Esophagus squamous epithelium (tissue), 4 donors: Measurements from ENCODE around the gene EGFL6.

Experiments
- POLR2A ChIP-seq, 4 donors: fragments of 450-650 bp; IDR thresholded peaks; one replicate each; pipeline ENCODE4 v1.6.1; 2017; ENCODE audit warnings: antibody characterized with exemption in 4 of 4, mild to moderate bottlenecking in 4 of 4, moderate library complexity in 3 of 4
- TF ChIP-seq, protein P1 (sequence below), 6 experiments: fragments of 450-650 bp in 4 of 6; fragments of 200-600 bp in 2 of 6; sonication (generic) in 2 of 6; IDR thresholded peaks; one replicate each; pipeline ENCODE4 v1.5.1; 2016 to 2019; ENCODE audit warnings: antibody characterized with exemption in 6 of 6, mild to moderate bottlenecking in 4 of 6, moderate library complexity in 4 of 6

DNA sequence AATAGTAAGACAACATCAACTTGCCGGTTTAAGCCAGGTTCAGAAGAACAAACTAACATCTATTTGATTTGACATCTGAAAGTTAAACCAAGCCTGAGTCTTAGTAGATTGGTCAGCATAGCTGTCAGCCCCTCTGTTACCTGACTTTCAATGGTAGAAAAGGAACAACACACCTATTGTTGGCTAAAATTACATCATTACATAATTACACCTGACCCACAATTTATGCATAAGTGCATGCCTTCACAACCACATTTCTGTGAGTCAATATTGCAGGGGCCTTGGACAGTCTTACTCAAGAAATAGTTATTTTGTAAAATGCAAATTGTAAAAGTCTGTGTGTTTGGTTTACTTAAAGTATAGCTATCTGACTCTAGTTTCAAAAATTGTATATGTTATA lies 36.2 kb downstream of the EGFL6 start:
- TF ChIP-seq, protein P1, sequence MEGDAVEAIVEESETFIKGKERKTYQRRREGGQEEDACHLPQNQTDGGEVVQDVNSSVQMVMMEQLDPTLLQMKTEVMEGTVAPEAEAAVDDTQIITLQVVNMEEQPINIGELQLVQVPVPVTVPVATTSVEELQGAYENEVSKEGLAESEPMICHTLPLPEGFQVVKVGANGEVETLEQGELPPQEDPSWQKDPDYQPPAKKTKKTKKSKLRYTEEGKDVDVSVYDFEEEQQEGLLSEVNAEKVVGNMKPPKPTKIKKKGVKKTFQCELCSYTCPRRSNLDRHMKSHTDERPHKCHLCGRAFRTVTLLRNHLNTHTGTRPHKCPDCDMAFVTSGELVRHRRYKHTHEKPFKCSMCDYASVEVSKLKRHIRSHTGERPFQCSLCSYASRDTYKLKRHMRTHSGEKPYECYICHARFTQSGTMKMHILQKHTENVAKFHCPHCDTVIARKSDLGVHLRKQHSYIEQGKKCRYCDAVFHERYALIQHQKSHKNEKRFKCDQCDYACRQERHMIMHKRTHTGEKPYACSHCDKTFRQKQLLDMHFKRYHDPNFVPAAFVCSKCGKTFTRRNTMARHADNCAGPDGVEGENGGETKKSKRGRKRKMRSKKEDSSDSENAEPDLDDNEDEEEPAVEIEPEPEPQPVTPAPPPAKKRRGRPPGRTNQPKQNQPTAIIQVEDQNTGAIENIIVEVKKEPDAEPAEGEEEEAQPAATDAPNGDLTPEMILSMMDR (IDR thresholded peaks at IDR 0.05) = no peak
- no peak for TF ChIP-seq POLR2A (IDR thresholded peaks at IDR 0.05)
